Measurements from ENCODE around the gene A3GALT2. TPM values are rescaled to one million over a fixed set of nuclear protein-coding genes. Genes with fewer than 3 reads are reported as not detected.

Gene A3GALT2
- total RNA-seq, 3 donors from 2014 or later = not detected

- intact Hi-C loops (cut with DNase I, micrococcal nuclease) = no loop called here
- H3K9me3 ChIP-seq = no peaks in the 10 kb centered on the region
- peak in 1 of 3 donors; percentile 57 for DNase-seq
- no peak overlapping the region for H3K4me3 ChIP-seq
- no peak for TF ChIP-seq CTCF (IDR thresholded peaks at IDR 0.05)
- H3K36me3 ChIP-seq (ENCODE audit: low read depth) = peaks cover 31% of the 10 kb centered on the region
- H3K4me1 ChIP-seq (ENCODE audit: low read depth) = no peaks in the 10 kb centered on the region
- peak; percentile 36 for ATAC-seq
Measured at GRCh38 chr1:33327587-33328325, 6.9 kb upstream of the A3GALT2 start.

GRCh38 chr1:33326785-33327184 lies 5.9 kb upstream of the A3GALT2 start:
- Histone ChIP-seq H3K9me3 (no peaks in the 10 kb centered on the region), H3K4me1 (ENCODE audit: low read depth) (no peaks in the 10 kb centered on the region), H3K4me3 (no peak overlapping the region), H3K36me3 (ENCODE audit: low read depth) (peaks cover 28% of the 10 kb centered on the region)
- intact Hi-C loops (cut with DNase I, micrococcal nuclease) = no loop called here
- TF ChIP-seq CTCF (IDR thresholded peaks at IDR 0.05) = no peak
- ATAC-seq (no peak), DNase-seq (no peak)

GRCh38 chr1:33324677-33325575 lies 4.0 kb upstream of the A3GALT2 start:
- no peak for TF ChIP-seq CTCF (IDR thresholded peaks at IDR 0.05)
- Histone ChIP-seq H3K36me3 (ENCODE audit: low read depth) (peaks cover 19% of the 10 kb centered on the region), H3K4me1 (ENCODE audit: low read depth) (no peaks in the 10 kb centered on the region), H3K9me3 (no peaks in the 10 kb centered on the region), H3K4me3 (no peak overlapping the region)
- intact Hi-C loops (cut with DNase I, micrococcal nuclease) = no loop called here
- DNase-seq (no peak), ATAC-seq (no peak)

GRCh38 chr1:33323663-33324477 lies 3.0 kb upstream of the A3GALT2 start:
- intact Hi-C loops (cut with DNase I, micrococcal nuclease) = no loop called here
- ATAC-seq (no peak), DNase-seq (no peak)
- H3K36me3 ChIP-seq (ENCODE audit: low read depth) = peaks cover 15% of the 10 kb centered on the region
- no peak overlapping the region for H3K4me3 ChIP-seq
- TF ChIP-seq CTCF (IDR thresholded peaks at IDR 0.05) = no peak
- no peaks in the 10 kb centered on the region for H3K9me3 ChIP-seq
- H3K4me1 ChIP-seq (ENCODE audit: low read depth) = no peaks in the 10 kb centered on the region

GRCh38 chr1:33322870-33323585 lies 2.1 kb upstream of the A3GALT2 start:
- TF ChIP-seq CTCF (IDR thresholded peaks at IDR 0.05) = no peak
- DNase-seq = no peak
- ATAC-seq = no peak
- Histone ChIP-seq H3K4me1 (ENCODE audit: low read depth) (no peaks in the 10 kb centered on the region), H3K4me3 (no peak overlapping the region), H3K9me3 (no peaks in the 10 kb centered on the region), H3K36me3 (ENCODE audit: low read depth) (peaks cover 11% of the 10 kb centered on the region)
- intact Hi-C loops (cut with DNase I, micrococcal nuclease) = no loop called here

Data from mucosa of descending colon (tissue), 3 donors.